ENCODE measurements around the gene MS4A15.

MS4A15 gene

DNA sequence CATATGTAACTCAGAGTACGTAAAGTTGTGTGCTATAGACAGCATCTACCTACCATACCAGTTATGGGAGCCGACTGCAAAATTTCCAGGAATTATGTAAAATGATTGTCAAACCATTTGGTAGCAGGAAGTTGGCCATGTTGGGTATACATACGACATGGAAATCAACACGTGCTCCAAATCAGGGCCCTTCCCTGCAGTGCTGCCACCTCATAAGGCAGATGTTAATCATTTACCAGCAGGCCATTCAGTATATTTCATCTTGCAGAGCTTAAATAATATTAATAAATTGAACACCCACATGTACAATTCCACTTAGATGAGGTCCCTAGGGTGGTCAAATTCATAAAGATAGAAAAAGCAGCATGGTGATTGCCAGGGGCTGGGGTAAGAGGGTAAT lies 22.4 kb upstream of the MS4A15 start:
- Histone ChIP-seq H2AK5ac (ENCODE audit: low read depth, low read length) (no peak overlapping the region), H3K79me1 (ENCODE audit: low read depth, low read length) (no peaks in the 10 kb centered on the region), H3K36me3 (replicated peaks in 1 of 2; ENCODE audit: control insufficient read depth in 2 of 2, insufficient read depth in 2 of 2, low read length in 2 of 2) (no peaks in the 10 kb centered on the region), H3K18ac (ENCODE audit: low read length) (no peak overlapping the region), H3K14ac (ENCODE audit: low read length) (no peak overlapping the region), H2BK120ac (ENCODE audit: low read depth, low read length) (no peak overlapping the region), H2BK5ac (ENCODE audit: low read length) (no peak overlapping the region), H3K23ac (ENCODE audit: low read depth, low read length, poor library complexity) (no peak overlapping the region), H4K91ac (ENCODE audit: low read depth, low read length, poor library complexity) (no peak overlapping the region), H3K9ac (ENCODE audit: low read depth, low read length, poor library complexity) (no peak overlapping the region), H3K9me3 (replicated peaks in 1 of 2; ENCODE audit: control insufficient read depth in 2 of 2, insufficient read depth in 1 of 2, low read depth in 1 of 2, low read length in 2 of 2) (peaks cover 0 to 3% of the 10 kb centered on the region in 2 donors), H3K4me3 (ENCODE audit: low read length in 2 of 2) (no peak overlapping the region), H3K27me3 (ENCODE audit: control insufficient read depth in 3 of 3, insufficient read depth in 3 of 3, low read depth in 1 of 3, low read length in 3 of 3) (peaks cover 0 to 20% (median 0%) of the 10 kb centered on the region in 3 experiments), H2BK15ac (ENCODE audit: low read length) (no peak overlapping the region), H2BK12ac (ENCODE audit: low read length) (no peak overlapping the region), H3K4ac (ENCODE audit: low read length) (no peak overlapping the region), H2AFZ (ENCODE audit: low read length) (no peak overlapping the region), H3K27ac (replicated peaks; ENCODE audit: low read length) (no peak overlapping the region), H4K8ac (ENCODE audit: low read depth, low read length) (no peak overlapping the region), H3K4me2 (ENCODE audit: insufficient read depth, low read length, poor library complexity, severe bottlenecking) (no peak overlapping the region), H3K4me1 (ENCODE audit: control insufficient read depth in 2 of 2, insufficient read depth in 1 of 2, low read depth in 1 of 2, low read length in 2 of 2) (no peaks in the 10 kb centered on the region)
- WGBS, 2 donors (ENCODE audit: extremely low coverage in 2 of 2, insufficient read length in 2 of 2, insufficient replicate concordance in 1 of 2): no CpG with 5 or more reads among the region's 4 CpGs
- DNase-seq (ENCODE audit: low spot score): no peak

- Histone ChIP-seq H3K9ac (ENCODE audit: low read depth, low read length, poor library complexity) (no peak overlapping the region), H3K4me3 (ENCODE audit: low read length in 2 of 2) (no peak overlapping the region), H3K27ac (replicated peaks; ENCODE audit: low read length) (no peak overlapping the region), H2AFZ (ENCODE audit: low read length) (no peak overlapping the region), H2BK12ac (ENCODE audit: low read length) (no peak overlapping the region), H4K8ac (ENCODE audit: low read depth, low read length) (no peak overlapping the region), H2BK15ac (ENCODE audit: low read length) (no peak overlapping the region), H2BK120ac (ENCODE audit: low read depth, low read length) (no peak overlapping the region), H3K18ac (ENCODE audit: low read length) (no peak overlapping the region), H3K4ac (ENCODE audit: low read length) (no peak overlapping the region), H3K4me1 (ENCODE audit: control insufficient read depth in 2 of 2, insufficient read depth in 1 of 2, low read depth in 1 of 2, low read length in 2 of 2) (no peaks in the 10 kb centered on the region), H2AK5ac (ENCODE audit: low read depth, low read length) (no peak overlapping the region), H3K14ac (ENCODE audit: low read length) (no peak overlapping the region), H3K27me3 (ENCODE audit: control insufficient read depth in 3 of 3, insufficient read depth in 3 of 3, low read depth in 1 of 3, low read length in 3 of 3) (peaks cover 0 to 8% (median 0%) of the 10 kb centered on the region in 3 experiments), H3K79me1 (ENCODE audit: low read depth, low read length) (no peaks in the 10 kb centered on the region), H2BK5ac (ENCODE audit: low read length) (no peak overlapping the region), H3K36me3 (replicated peaks in 1 of 2; ENCODE audit: control insufficient read depth in 2 of 2, insufficient read depth in 2 of 2, low read length in 2 of 2) (no peaks in the 10 kb centered on the region), H3K4me2 (ENCODE audit: insufficient read depth, low read length, poor library complexity, severe bottlenecking) (no peak overlapping the region), H3K23ac (ENCODE audit: low read depth, low read length, poor library complexity) (no peak overlapping the region), H4K91ac (ENCODE audit: low read depth, low read length, poor library complexity) (no peak overlapping the region), H3K9me3 (replicated peaks in 1 of 2; ENCODE audit: control insufficient read depth in 2 of 2, insufficient read depth in 1 of 2, low read depth in 1 of 2, low read length in 2 of 2) (peaks cover 0 to 2% of the 10 kb centered on the region in 2 donors)
- no CpG with 5 or more reads among the region's 7 CpGs for WGBS, 2 donors (ENCODE audit: extremely low coverage in 2 of 2, insufficient read length in 2 of 2, insufficient replicate concordance in 1 of 2)
- no peak for DNase-seq (ENCODE audit: low spot score)
Measured at GRCh38 chr11:60739114-60739513, 17.6 kb upstream of the MS4A15 start.

DNA sequence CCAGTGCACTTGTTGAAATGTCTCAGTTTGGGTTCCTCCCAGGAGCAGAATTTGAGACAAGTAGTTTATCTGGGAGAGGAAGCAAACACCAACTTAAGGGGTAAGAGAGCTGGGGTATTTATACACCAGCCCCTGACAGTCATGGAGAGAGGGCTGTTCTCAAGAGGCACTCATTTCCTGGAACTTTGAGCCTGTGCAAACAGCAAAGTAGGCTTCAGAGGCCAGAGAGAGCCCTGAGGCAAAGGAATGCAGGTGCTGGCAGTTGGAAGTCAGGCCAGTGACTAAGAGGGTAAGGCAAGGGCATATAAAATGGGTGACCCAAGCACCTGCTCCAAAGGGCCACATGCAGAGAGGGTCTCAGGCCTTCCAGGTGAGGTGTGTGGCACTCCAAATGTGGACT lies 16.1 kb upstream of the MS4A15 start:
- DNase-seq (ENCODE audit: low spot score): no peak
- Histone ChIP-seq H3K14ac (ENCODE audit: low read length) (no peak overlapping the region), H2AK5ac (ENCODE audit: low read depth, low read length) (no peak overlapping the region), H3K4me2 (ENCODE audit: insufficient read depth, low read length, poor library complexity, severe bottlenecking) (no peak overlapping the region), H3K27ac (replicated peaks; ENCODE audit: low read length) (no peak overlapping the region), H4K8ac (ENCODE audit: low read depth, low read length) (no peak overlapping the region), H3K18ac (ENCODE audit: low read length) (no peak overlapping the region), H3K9me3 (replicated peaks in 1 of 2; ENCODE audit: control insufficient read depth in 2 of 2, insufficient read depth in 1 of 2, low read depth in 1 of 2, low read length in 2 of 2) (peaks cover 0 to 2% of the 10 kb centered on the region in 2 donors), H3K4ac (ENCODE audit: low read length) (no peak overlapping the region), H4K91ac (ENCODE audit: low read depth, low read length, poor library complexity) (no peak overlapping the region), H3K9ac (ENCODE audit: low read depth, low read length, poor library complexity) (no peak overlapping the region), H2AFZ (ENCODE audit: low read length) (no peak overlapping the region), H3K4me1 (ENCODE audit: control insufficient read depth in 2 of 2, insufficient read depth in 1 of 2, low read depth in 1 of 2, low read length in 2 of 2) (no peaks in the 10 kb centered on the region), H3K4me3 (ENCODE audit: low read length in 2 of 2) (no peak overlapping the region), H3K27me3 (ENCODE audit: control insufficient read depth in 3 of 3, insufficient read depth in 3 of 3, low read depth in 1 of 3, low read length in 3 of 3) (peaks cover 0 to 8% (median 0%) of the 10 kb centered on the region in 3 experiments), H2BK12ac (ENCODE audit: low read length) (no peak overlapping the region), H2BK5ac (ENCODE audit: low read length) (no peak overlapping the region), H3K23ac (ENCODE audit: low read depth, low read length, poor library complexity) (no peak overlapping the region), H2BK120ac (ENCODE audit: low read depth, low read length) (no peak overlapping the region), H3K36me3 (replicated peaks in 1 of 2; ENCODE audit: control insufficient read depth in 2 of 2, insufficient read depth in 2 of 2, low read length in 2 of 2) (no peaks in the 10 kb centered on the region), H3K79me1 (ENCODE audit: low read depth, low read length) (no peaks in the 10 kb centered on the region), H2BK15ac (ENCODE audit: low read length) (no peak overlapping the region)

DNA sequence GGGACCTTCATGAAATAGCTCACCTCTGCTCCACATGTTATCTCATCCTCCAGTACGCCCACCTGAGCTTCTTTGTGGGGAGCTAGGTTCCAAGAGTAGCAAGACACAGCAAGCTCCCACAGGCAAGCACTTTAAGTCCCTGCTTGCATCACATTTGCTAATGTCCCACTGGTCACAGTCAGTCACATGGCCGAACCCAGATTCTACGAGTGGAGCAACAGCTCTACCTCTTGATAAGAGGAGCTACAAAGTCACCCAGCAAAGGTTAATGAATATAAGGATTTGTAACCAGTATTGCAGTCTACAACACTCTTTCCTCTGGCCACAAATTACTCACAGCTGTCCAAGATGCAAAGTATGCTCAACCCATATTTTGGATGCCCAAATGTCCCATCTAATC lies 15.2 kb upstream of the MS4A15 start:
- Histone ChIP-seq H2BK5ac (ENCODE audit: low read length) (no peak overlapping the region), H3K23ac (ENCODE audit: low read depth, low read length, poor library complexity) (no peak overlapping the region), H3K4ac (ENCODE audit: low read length) (no peak overlapping the region), H3K4me3 (ENCODE audit: low read length in 2 of 2) (no peak overlapping the region), H3K27ac (replicated peaks; ENCODE audit: low read length) (no peak overlapping the region), H3K9ac (ENCODE audit: low read depth, low read length, poor library complexity) (no peak overlapping the region), H3K4me2 (ENCODE audit: insufficient read depth, low read length, poor library complexity, severe bottlenecking) (no peak overlapping the region), H3K14ac (ENCODE audit: low read length) (no peak overlapping the region), H2BK12ac (ENCODE audit: low read length) (no peak overlapping the region), H4K91ac (ENCODE audit: low read depth, low read length, poor library complexity) (no peak overlapping the region), H3K36me3 (replicated peaks in 1 of 2; ENCODE audit: control insufficient read depth in 2 of 2, insufficient read depth in 2 of 2, low read length in 2 of 2) (no peaks in the 10 kb centered on the region), H4K8ac (ENCODE audit: low read depth, low read length) (no peak overlapping the region), H3K4me1 (ENCODE audit: control insufficient read depth in 2 of 2, insufficient read depth in 1 of 2, low read depth in 1 of 2, low read length in 2 of 2) (no peaks in the 10 kb centered on the region), H3K9me3 (replicated peaks in 1 of 2; ENCODE audit: control insufficient read depth in 2 of 2, insufficient read depth in 1 of 2, low read depth in 1 of 2, low read length in 2 of 2) (peaks cover 0 to 2% of the 10 kb centered on the region in 2 donors), H2BK15ac (ENCODE audit: low read length) (no peak overlapping the region), H3K18ac (ENCODE audit: low read length) (no peak overlapping the region), H2AFZ (ENCODE audit: low read length) (no peak overlapping the region), H3K27me3 (ENCODE audit: control insufficient read depth in 3 of 3, insufficient read depth in 3 of 3, low read depth in 1 of 3, low read length in 3 of 3) (peaks cover 0 to 8% (median 0%) of the 10 kb centered on the region in 3 experiments), H2BK120ac (ENCODE audit: low read depth, low read length) (no peak overlapping the region), H3K79me1 (ENCODE audit: low read depth, low read length) (no peaks in the 10 kb centered on the region), H2AK5ac (ENCODE audit: low read depth, low read length) (no peak overlapping the region)
- DNase-seq (ENCODE audit: low spot score): no peak
- no CpG with 5 or more reads among the region's 3 CpGs for WGBS, 2 donors (ENCODE audit: extremely low coverage in 2 of 2, insufficient read length in 2 of 2, insufficient replicate concordance in 1 of 2)

Measured in neuronal stem cell (in vitro differentiated cells).